Neural cell (in vitro differentiated cells): Measurements from ENCODE around the gene CEP170B. TPM values are rescaled to one million over a fixed set of nuclear protein-coding genes. Genes with fewer than 3 reads are reported as not detected.

ENCODE experiments used
- H2AFZ ChIP-seq: fragments of 200-600, 300-800 bp; sonication (generic), shearing (Covaris generic); 2 replicates; pipeline ENCODE4 v1.6.0; 2014; ENCODE audit warnings: low read depth, mild to moderate bottlenecking, antibody characterized with exemption, low read length, moderate library complexity
- H3F3A ChIP-seq: fragments of 200-600 bp; shearing (Covaris generic); 2 replicates; pipeline ENCODE4 v1.6.1; 2016; ENCODE audit warnings: mild to moderate bottlenecking, moderate library complexity, mixed read lengths, antibody characterized with exemption, low read length; ENCODE audit not compliant: insufficient read depth, poor library complexity, severe bottlenecking
- H3K27ac ChIP-seq: fragments of 200-600, 300-800 bp; sonication (generic), shearing (Covaris generic); 2 replicates; pipeline ENCODE4 v1.5.1; 2014; ENCODE audit warnings: mild to moderate bottlenecking, low read length, moderate library complexity
- H3K27me3 ChIP-seq: fragments of 300-800, 200-600 bp; sonication (generic), shearing (Covaris generic); 2 replicates; pipeline ENCODE4 v1.6.0; 2014; ENCODE audit warnings: mild to moderate bottlenecking, low read depth, low read length, moderate library complexity; ENCODE audit not compliant: insufficient read depth
- H3K36me3 ChIP-seq: fragments of 300-800, 200-600 bp; sonication (generic), shearing (Covaris generic); 2 replicates; pipeline ENCODE4 v1.5.1; 2014; ENCODE audit warnings: mild to moderate bottlenecking, antibody characterized with exemption, low read length, moderate library complexity; ENCODE audit not compliant: insufficient read depth
- H3K4me2 ChIP-seq: fragments of 300-800, 200-600 bp; sonication (generic), shearing (Covaris generic); 2 replicates; pipeline ENCODE4 v1.6.0; 2014; ENCODE audit warnings: mild to moderate bottlenecking, low read length
- H3K4me3 ChIP-seq: fragments of 300-800, 200-600 bp; sonication (generic), shearing (Covaris generic); 2 replicates; pipeline ENCODE4 v1.5.1; 2014; ENCODE audit warnings: mild to moderate bottlenecking, low read length, moderate library complexity
- H3K79me2 ChIP-seq: fragments of 200-600 bp; shearing (Covaris generic); replicated peaks from 2 replicates; pipeline ENCODE4 v1.6.0; 2014; ENCODE audit warnings: mild to moderate bottlenecking, low read length, moderate library complexity; ENCODE audit not compliant: insufficient read depth
- H3K9ac ChIP-seq: fragments of 300-800, 200-600 bp; sonication (generic), shearing (Covaris generic); 2 replicates; pipeline ENCODE4 v1.6.1; 2016; ENCODE audit warnings: mild to moderate bottlenecking, low read length, mixed read lengths
- H3K9me2 ChIP-seq: fragments of 200-600 bp; shearing (Covaris generic); 2 replicates; pipeline ENCODE4 v1.6.1; 2016; ENCODE audit warnings: mild to moderate bottlenecking, low read length, mixed read lengths; ENCODE audit not compliant: insufficient read depth
- H3K9me3 ChIP-seq: fragments of 200-600, 300-800 bp; sonication (generic), shearing (Covaris generic); 2 replicates; pipeline ENCODE4 v1.6.1; 2016; ENCODE audit warnings: mild to moderate bottlenecking, mixed run types, low read length, moderate library complexity, mixed read lengths
- H4K20me1 ChIP-seq: fragments of 200-600 bp; shearing (Covaris generic); 2 replicates; pipeline ENCODE4 v1.6.1; 2016; ENCODE audit warnings: mild to moderate bottlenecking, mixed run types; ENCODE audit not compliant: insufficient read depth
- CTCF ChIP-seq: fragments of 450-650 bp; IDR thresholded peaks from 2 replicates; pipeline ENCODE4 v1.5.1; 2014; ENCODE audit warnings: antibody characterized with exemption, mild to moderate bottlenecking, moderate library complexity; ENCODE audit not compliant: poor library complexity, severe bottlenecking
- EP300 ChIP-seq: fragments of 450-650 bp; conservative IDR thresholded peaks from 2 replicates; pipeline ENCODE4 v1.6.1; 2014; ENCODE audit warnings: antibody characterized with exemption, mild to moderate bottlenecking, moderate library complexity; ENCODE audit not compliant: poor library complexity, severe bottlenecking
- RAD21 ChIP-seq: fragments of 450-650 bp; conservative IDR thresholded peaks from 2 replicates; pipeline ENCODE4 v1.6.1; 2014; ENCODE audit warnings: antibody characterized with exemption, mild to moderate bottlenecking, moderate library complexity
- REST ChIP-seq: IDR thresholded peaks from 2 replicates; pipeline ENCODE4 v1.6.1; 2012; ENCODE audit warnings: borderline replicate concordance
- SMC3 ChIP-seq: fragments of 450-650 bp; conservative IDR thresholded peaks from 2 replicates; pipeline ENCODE4 v1.6.1; 2014; ENCODE audit warnings: antibody characterized with exemption, mild to moderate bottlenecking, moderate library complexity; ENCODE audit not compliant: poor library complexity
- polyA plus RNA-seq: library from polyadenylated mRNA; depleted of rRNA; stranded (reverse); fragments of >200 nt; gene quantifications from 2 replicates; pipeline ENCODE4 v1.2.3, GENCODE V29; 2014

Gene CEP170B
- polyA plus RNA-seq, 1 donor from 2014 or later: 11.6 TPM

GRCh38 chr14:104870368-104871144, 5.5 kb downstream of the CEP170B start:
- no peaks in the 10 kb centered on the region for H3K9me2 ChIP-seq
- no peak overlapping the region for H2AFZ ChIP-seq
- no peaks in the 10 kb centered on the region for H3K9me3 ChIP-seq
- H3K27ac ChIP-seq: no peak overlapping the region
- H3K79me2 ChIP-seq: peaks cover 21% of the 10 kb centered on the region
- H4K20me1 ChIP-seq: peaks cover 6% of the 10 kb centered on the region
- H3K36me3 ChIP-seq: no peaks in the 10 kb centered on the region
- no peak for TF ChIP-seq EP300
- TF ChIP-seq CTCF: peak; percentile 27
- peak; percentile 10 for TF ChIP-seq RAD21
- TF ChIP-seq REST: no peak
- H3K4me3 ChIP-seq: no peak overlapping the region
- H3K9ac ChIP-seq: no peak overlapping the region
- H3F3A ChIP-seq: no peaks in the 10 kb centered on the region
- H3K4me2 ChIP-seq: no peak overlapping the region
- no peaks in the 10 kb centered on the region for H3K27me3 ChIP-seq

- H3K79me2 ChIP-seq: peaks cover 18% of the 10 kb centered on the region
Measured at GRCh38 chr14:104871145-104871655, 6.1 kb downstream of the CEP170B start.

More at GRCh38 chr14:104871145-104871655, 6.1 kb downstream of the CEP170B start:
- Histone ChIP-seq H3K27me3 (no peaks in the 10 kb centered on the region), H3K9me3 (no peaks in the 10 kb centered on the region), H3K27ac (no peak overlapping the region), H4K20me1 (peaks cover 6% of the 10 kb centered on the region), H3K9ac (no peak overlapping the region), H3K4me2 (no peak overlapping the region), H2AFZ (no peak overlapping the region), H3K4me3 (no peak overlapping the region), H3K36me3 (no peaks in the 10 kb centered on the region), H3K9me2 (no peaks in the 10 kb centered on the region), H3F3A (no peaks in the 10 kb centered on the region)
- TF ChIP-seq CTCF: peak; percentile 1
- TF ChIP-seq SMC3: no peak
